Adipocyte (in vitro differentiated cells): Measurements from ENCODE around the gene SRGAP1.

Experiments
- DNase-seq: peaks from one replicate; pipeline ENCODE4 v3.0.0-alpha.2; 2015; ENCODE audit warnings: low read depth
- H3K27me3 ChIP-seq: replicated peaks from 2 replicates; pipeline ENCODE4 v1.7.0; 2013; ENCODE audit warnings: mild to moderate bottlenecking, low read length, moderate library complexity; ENCODE audit not compliant: control insufficient read depth, insufficient read depth
- H3K36me3 ChIP-seq: 2 replicates; pipeline ENCODE4 v1.7.0; 2013; ENCODE audit warnings: low read length, mild to moderate bottlenecking, moderate library complexity; ENCODE audit not compliant: control insufficient read depth, insufficient read depth, severe bottlenecking
- H3K4me1 ChIP-seq: 2 replicates; pipeline ENCODE4 v1.7.0; 2013; ENCODE audit warnings: mild to moderate bottlenecking, low read length, moderate library complexity; ENCODE audit not compliant: control insufficient read depth, insufficient read depth
- H3K4me3 ChIP-seq: 2 replicates; pipeline ENCODE4 v1.7.0; 2013; ENCODE audit warnings: mild to moderate bottlenecking, low read length, moderate library complexity
- H3K9ac ChIP-seq: 2 replicates; pipeline ENCODE4 v1.7.0; 2013; ENCODE audit warnings: mild to moderate bottlenecking, low read length, moderate library complexity
- H3K9me3 ChIP-seq: 2 replicates; pipeline ENCODE4 v1.7.0; 2013; ENCODE audit warnings: mild to moderate bottlenecking, low read length, moderate library complexity; ENCODE audit not compliant: control insufficient read depth

SRGAP1 gene

DNA sequence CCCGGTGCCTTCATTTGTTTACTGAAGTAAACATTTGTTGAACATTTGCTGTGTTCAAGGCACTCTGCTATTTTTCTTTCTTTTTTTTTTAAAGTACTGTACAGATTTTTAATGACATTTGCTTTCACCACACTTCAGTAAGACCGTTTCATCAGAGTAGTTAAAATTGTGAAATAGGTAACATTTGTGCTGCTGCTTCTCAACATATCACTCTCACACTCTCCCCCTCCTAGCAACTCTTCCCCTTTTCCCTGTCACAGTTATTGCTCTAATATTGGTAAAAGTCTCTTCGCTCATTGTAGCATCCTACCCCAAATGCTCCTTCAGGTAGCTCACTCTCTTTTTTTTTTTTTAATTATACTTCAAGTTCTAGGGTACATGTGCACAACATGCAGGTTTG, 49.6 kb downstream of the SRGAP1 start:
- peaks cover 41% of the 10 kb centered on the region for H3K4me1 ChIP-seq
- no peaks in the 10 kb centered on the region for H3K9me3 ChIP-seq
- H3K4me3 ChIP-seq = no peak overlapping the region
- no peaks in the 10 kb centered on the region for H3K36me3 ChIP-seq
- DNase-seq = peak; percentile 34
- no peak overlapping the region for H3K9ac ChIP-seq
- no peaks in the 10 kb centered on the region for H3K27me3 ChIP-seq

DNA sequence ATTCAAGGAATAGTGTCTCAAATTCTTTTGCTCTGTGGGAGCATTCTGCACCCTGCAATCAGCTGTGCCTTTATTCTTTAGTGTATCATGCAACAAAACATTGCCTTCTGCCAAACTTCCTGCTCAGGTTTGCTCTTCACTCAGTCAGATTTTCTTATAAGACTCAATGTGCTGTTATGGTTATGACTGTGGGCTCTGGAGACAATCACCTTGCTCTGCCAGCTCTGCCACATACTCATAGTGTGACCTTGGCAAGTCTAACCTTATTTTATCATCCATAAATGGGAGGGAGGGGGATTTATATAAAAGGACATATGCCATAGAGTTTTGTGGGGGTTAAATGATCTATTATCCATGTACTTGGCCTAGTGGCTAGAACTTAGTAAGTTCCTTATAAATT, 51.3 kb downstream of the SRGAP1 start:
- Histone ChIP-seq H3K27me3 (no peaks in the 10 kb centered on the region), H3K9ac (no peak overlapping the region), H3K36me3 (no peaks in the 10 kb centered on the region), H3K4me1 (peaks cover 30% of the 10 kb centered on the region), H3K9me3 (no peaks in the 10 kb centered on the region), H3K4me3 (no peak overlapping the region)
- DNase-seq = no peak

DNA sequence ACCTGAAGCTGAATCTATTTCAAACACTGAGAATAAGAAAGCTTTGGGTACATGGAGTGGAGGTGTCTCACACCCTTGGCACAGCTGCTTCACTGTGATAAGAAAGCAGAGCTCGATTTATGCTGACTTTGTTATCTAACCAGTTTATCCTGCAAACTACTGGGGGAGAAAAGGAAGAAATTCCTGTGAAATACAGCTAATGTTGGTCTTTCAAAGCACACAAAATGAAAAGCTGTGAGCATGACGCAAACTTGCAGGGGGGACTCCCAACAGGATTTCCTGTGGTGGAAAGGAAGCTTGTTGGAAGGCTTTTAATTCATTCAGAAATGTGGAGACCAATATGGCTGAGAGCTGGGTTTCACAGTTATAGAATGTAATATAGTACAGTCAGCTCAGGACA, 53.4 kb downstream of the SRGAP1 start:
- no peaks in the 10 kb centered on the region for H3K27me3 ChIP-seq
- no peak overlapping the region for H3K9ac ChIP-seq
- H3K4me1 ChIP-seq = peaks cover 27% of the 10 kb centered on the region
- H3K9me3 ChIP-seq = no peaks in the 10 kb centered on the region
- DNase-seq = no peak
- no peak overlapping the region for H3K4me3 ChIP-seq
- H3K36me3 ChIP-seq = no peaks in the 10 kb centered on the region

DNA sequence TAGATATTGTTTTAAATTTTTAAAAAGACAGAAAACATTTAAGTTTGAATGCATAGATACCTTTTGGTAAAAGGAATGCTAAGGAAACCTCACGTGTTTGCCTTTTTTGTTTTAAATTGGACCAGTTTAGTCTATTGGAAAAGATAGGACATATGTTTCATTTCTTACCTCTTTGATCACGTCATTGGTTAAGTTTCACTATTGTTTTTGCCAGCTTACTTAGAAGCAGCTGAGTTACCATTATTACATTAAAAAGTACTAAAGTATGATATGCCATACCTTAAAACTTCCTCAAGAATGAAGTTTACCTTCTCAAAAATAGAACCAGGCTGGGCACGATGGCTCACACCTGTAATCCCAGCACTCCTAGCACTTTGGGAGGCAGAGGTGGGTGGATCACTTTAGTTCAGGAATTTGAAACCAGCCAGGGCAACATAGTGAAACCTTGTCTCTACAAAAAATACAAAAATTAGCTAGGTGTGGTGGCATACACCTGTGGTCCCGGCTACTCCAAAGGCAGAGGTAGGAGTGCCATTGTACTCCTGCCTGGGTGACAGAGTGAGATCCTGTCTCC, 54.4 kb downstream of the SRGAP1 start:
- H3K4me3 ChIP-seq = no peak overlapping the region
- no peaks in the 10 kb centered on the region for H3K27me3 ChIP-seq
- DNase-seq = no peak
- peaks cover 18% of the 10 kb centered on the region for H3K4me1 ChIP-seq
- no peaks in the 10 kb centered on the region for H3K36me3 ChIP-seq
- no peaks in the 10 kb centered on the region for H3K9me3 ChIP-seq
- no peak overlapping the region for H3K9ac ChIP-seq

DNA sequence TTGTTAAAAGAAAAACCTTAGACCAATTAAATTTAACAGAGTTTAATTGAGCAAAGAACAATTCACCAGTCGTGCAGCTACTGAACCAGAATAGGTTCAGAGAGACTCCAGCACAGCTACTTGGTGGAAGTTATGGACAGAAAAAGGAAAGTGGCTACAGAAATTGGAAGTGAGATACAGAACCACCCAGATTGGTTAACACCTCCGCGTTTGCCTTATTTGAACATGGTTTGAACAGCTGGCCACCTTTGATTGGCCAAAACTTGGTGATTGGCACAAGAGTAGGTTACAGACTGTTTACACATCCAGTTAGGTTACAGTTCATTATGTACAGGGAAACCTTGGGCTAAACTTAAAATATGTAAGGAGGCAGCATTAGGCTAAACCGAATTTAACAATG, 54.9 kb downstream of the SRGAP1 start:
- no peaks in the 10 kb centered on the region for H3K36me3 ChIP-seq
- H3K9ac ChIP-seq = no peak overlapping the region
- H3K4me3 ChIP-seq = no peak overlapping the region
- DNase-seq = no peak
- H3K27me3 ChIP-seq = no peaks in the 10 kb centered on the region
- H3K4me1 ChIP-seq = peaks cover 13% of the 10 kb centered on the region
- H3K9me3 ChIP-seq = no peaks in the 10 kb centered on the region

DNA sequence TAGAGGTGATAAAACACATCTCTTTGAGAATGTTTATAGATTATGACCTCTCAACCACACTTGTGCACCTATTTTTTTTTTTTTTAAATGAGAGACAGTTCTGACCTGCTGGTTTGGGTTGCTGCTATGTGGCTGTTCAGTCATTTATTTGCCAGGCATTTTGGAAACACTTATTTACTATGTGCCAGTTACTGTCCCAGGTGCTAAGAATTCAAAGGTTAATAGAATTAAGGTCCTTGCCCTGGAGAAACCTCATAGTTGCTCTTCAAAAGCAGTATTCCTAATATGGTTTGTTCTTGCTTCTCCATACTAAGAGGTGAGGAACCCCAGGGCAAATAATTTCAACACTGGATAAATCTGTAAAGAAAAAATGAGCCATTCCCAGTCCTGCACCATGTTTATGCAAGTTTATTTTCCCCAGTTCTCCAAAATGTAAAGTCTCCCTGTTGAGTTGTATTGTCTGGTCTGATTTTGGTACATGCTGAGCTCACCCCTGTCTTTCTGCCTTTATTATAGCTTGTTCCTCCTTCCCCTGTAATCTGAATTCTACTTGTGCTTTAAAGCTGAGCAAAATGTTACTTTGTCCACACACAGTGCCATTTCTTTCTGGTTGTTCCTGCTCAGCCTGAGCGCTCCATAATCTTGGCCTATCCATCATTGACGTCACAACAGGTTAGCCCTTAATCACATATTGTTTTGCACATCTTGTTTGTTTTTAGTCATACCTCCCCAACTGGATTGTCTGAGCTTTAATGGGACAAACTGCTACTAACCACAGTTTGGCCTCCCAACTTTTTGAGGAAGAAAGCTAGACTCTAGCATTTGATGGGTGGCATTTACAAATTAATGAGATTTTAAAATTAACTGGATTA, 56.7 kb downstream of the SRGAP1 start:
- peaks cover 13% of the 10 kb centered on the region for H3K4me1 ChIP-seq
- H3K9me3 ChIP-seq = peaks cover 3% of the 10 kb centered on the region
- H3K9ac ChIP-seq = no peak overlapping the region
- DNase-seq = no peak
- no peaks in the 10 kb centered on the region for H3K36me3 ChIP-seq
- H3K4me3 ChIP-seq = no peak overlapping the region
- H3K27me3 ChIP-seq = no peaks in the 10 kb centered on the region

DNA sequence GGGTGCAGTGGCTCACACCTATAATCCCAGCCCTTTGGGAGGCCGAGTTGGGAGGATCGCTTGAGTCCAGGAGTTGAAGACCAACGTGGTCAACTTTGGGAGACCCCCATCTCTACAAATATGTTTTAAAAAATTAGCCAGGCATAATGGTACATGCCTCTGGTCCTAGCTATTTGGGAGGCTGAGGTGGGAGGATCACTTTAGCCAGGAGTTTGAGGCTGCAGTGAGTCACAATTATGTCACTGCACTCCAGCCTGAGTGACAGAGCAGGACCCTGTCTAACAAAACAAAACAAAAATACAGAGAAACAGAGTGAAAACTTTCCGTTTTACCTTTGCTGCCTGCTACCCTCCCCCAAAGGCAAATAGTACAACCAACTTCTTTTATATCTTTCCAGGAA, 60.2 kb downstream of the SRGAP1 start:
- H3K36me3 ChIP-seq = no peaks in the 10 kb centered on the region
- H3K9me3 ChIP-seq = peaks cover 3% of the 10 kb centered on the region
- H3K4me1 ChIP-seq = peaks cover 5% of the 10 kb centered on the region
- H3K27me3 ChIP-seq = no peaks in the 10 kb centered on the region
- no peak overlapping the region for H3K9ac ChIP-seq
- no peak for DNase-seq
- no peak overlapping the region for H3K4me3 ChIP-seq

DNA sequence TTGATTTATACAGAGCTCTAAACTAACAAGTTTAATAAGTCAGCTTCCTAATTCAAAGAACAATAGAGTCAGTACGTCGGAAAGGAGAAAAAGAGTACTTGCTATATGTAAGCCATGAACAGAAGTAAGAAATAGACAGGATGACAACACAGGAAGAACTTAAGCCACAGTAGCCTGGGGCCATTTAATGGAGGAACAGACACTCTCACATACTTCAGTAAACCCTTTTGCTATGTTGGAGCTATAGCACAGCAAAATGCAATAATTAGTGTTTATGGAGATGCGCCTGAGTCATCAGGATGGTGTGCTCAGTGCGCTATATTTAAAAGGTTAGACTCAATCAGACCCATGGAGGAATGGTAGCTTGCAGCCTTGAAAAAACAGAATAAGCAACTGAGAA, 61.0 kb downstream of the SRGAP1 start:
- H3K27me3 ChIP-seq = no peaks in the 10 kb centered on the region
- no peaks in the 10 kb centered on the region for H3K36me3 ChIP-seq
- H3K4me1 ChIP-seq = peaks cover 5% of the 10 kb centered on the region
- no peak overlapping the region for H3K4me3 ChIP-seq
- DNase-seq = no peak
- peaks cover 3% of the 10 kb centered on the region for H3K9me3 ChIP-seq
- no peak overlapping the region for H3K9ac ChIP-seq

DNA sequence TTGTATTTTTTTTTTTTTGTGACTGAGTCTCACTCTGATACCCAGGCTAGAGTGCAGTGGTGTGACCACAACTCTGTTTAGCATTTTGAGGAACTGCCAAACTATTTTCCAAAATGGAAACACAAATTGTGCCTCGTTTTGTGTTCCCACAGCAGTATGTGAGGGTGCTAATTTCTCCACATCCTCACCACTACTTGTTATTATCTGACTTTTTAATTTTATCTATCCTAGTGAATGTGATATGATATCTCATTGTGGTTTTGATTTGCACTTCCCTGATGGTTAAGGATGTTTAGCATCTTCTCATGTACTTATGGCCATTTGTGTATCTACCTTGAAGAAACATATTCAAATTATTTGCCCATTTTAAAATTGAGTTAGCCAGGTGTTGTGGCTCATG, 62.4 kb downstream of the SRGAP1 start:
- Histone ChIP-seq H3K4me3 (no peak overlapping the region), H3K4me1 (peaks cover 5% of the 10 kb centered on the region), H3K27me3 (no peaks in the 10 kb centered on the region), H3K9ac (no peak overlapping the region), H3K9me3 (peaks cover 3% of the 10 kb centered on the region), H3K36me3 (no peaks in the 10 kb centered on the region)
- DNase-seq = no peak

DNA sequence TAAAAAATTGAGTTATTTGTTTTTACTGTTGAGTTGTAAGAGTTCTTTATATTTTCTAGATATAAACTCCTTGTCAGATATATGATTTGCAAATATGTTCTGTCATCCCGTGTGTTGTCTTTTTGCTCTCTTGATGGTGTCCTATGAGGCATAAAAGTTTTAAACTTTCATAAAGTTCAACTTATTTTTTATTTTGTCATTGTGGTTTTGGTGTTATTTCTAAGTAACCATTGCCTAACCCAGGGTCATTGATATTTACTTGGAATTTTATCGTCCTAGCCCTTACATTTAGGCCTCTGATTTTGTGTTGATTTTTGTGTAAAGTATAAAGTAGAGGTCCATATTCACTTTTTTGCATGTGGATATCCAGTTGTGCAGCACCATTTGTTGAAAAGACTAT, 63.1 kb downstream of the SRGAP1 start:
- Histone ChIP-seq H3K4me1 (peaks cover 5% of the 10 kb centered on the region), H3K4me3 (no peak overlapping the region), H3K9ac (no peak overlapping the region), H3K27me3 (no peaks in the 10 kb centered on the region), H3K9me3 (peaks cover 3% of the 10 kb centered on the region), H3K36me3 (no peaks in the 10 kb centered on the region)
- no peak for DNase-seq

DNA sequence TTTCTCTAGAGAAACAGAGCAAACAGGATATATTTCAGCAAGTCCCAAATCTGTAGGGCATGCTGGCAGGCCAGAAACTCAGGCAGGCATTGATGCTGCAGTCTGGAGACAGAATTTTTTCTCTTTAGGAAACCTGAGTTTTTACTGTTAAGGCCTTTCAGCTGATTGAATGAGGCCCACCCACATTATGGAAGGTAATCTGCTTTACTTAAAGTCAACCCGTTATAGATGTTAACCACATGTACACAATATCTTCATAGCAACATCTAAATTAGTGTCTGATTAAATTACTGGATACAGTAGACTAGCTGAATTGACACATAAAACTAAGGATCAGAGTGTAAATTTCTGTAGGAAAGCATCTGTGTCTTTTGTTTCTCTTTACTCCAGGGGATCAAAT, 65.2 kb downstream of the SRGAP1 start:
- Histone ChIP-seq H3K9me3 (peaks cover 3% of the 10 kb centered on the region), H3K36me3 (no peaks in the 10 kb centered on the region), H3K27me3 (no peaks in the 10 kb centered on the region), H3K9ac (no peak overlapping the region), H3K4me3 (no peak overlapping the region), H3K4me1 (peaks cover 5% of the 10 kb centered on the region)
- no peak for DNase-seq
